Muscle layer of duodenum (tissue), 2 donors: ENCODE measurements around the gene TEC.
"Not testable (repeated sequence)": the region's sequence is repeated elsewhere in the genome, so short reads cannot be mapped to it uniquely, and the experiment has no call there.

ENCODE experiments used
- H3K27ac ChIP-seq: one replicate; pipeline ENCODE4 v1.7.0; 2013; ENCODE audit warnings: mild to moderate bottlenecking, low read length
- H3K27me3 ChIP-seq: one replicate; pipeline ENCODE4 v1.7.0; 2013; ENCODE audit warnings: low read depth, mild to moderate bottlenecking, control low read depth, low read length
- H3K36me3 ChIP-seq, 2 donors: one replicate each; pipeline ENCODE4 v1.7.0; 2013; ENCODE audit warnings: low read length in 2 of 2, control low read depth in 1 of 2, mild to moderate bottlenecking in 1 of 2; ENCODE audit not compliant: insufficient read depth in 2 of 2, control insufficient read depth in 1 of 2
- H3K4me1 ChIP-seq, 2 donors: one replicate each; pipeline ENCODE4 v1.7.0; 2013; ENCODE audit warnings: low read length in 2 of 2, mild to moderate bottlenecking in 2 of 2, control low read depth in 1 of 2, moderate library complexity in 1 of 2; ENCODE audit not compliant: insufficient read depth in 2 of 2, control insufficient read depth in 1 of 2
- H3K4me3 ChIP-seq, 2 donors: one replicate each; pipeline ENCODE4 v1.7.0; 2013; ENCODE audit warnings: low read length in 2 of 2, low read depth in 1 of 2, mild to moderate bottlenecking in 1 of 2
- H3K9me3 ChIP-seq, 2 donors: one replicate each; pipeline ENCODE4 v1.7.0; 2013; ENCODE audit warnings: low read length in 2 of 2, control low read depth in 1 of 2, mild to moderate bottlenecking in 1 of 2; ENCODE audit not compliant: control insufficient read depth in 1 of 2
- donor health status: healthy.

The TEC gene

GRCh38 chr4:48268956-48269860 lies at the start of gene TEC:
Gene TEC (minus strand): TSS chr4:48269838. CDS start chr4:48228614, 41,224 bp downstream.
- Histone ChIP-seq H3K9me3 (no peaks in the 10 kb centered on the region), H3K36me3 (no peaks in the 10 kb centered on the region), H3K27ac (peak within 1 kb of the TSS; percentile 80), H3K27me3 (no peaks in the 10 kb centered on the region), H3K4me1 (no peaks in the 10 kb centered on the region), H3K4me3 (peak within 1 kb of the TSS; percentile 80 to 96)

- no peaks in the 10 kb centered on the region for H3K27me3 ChIP-seq
Observed at GRCh38 chr4:48315728-48316630, 46.3 kb upstream of the TEC start.

DNA sequence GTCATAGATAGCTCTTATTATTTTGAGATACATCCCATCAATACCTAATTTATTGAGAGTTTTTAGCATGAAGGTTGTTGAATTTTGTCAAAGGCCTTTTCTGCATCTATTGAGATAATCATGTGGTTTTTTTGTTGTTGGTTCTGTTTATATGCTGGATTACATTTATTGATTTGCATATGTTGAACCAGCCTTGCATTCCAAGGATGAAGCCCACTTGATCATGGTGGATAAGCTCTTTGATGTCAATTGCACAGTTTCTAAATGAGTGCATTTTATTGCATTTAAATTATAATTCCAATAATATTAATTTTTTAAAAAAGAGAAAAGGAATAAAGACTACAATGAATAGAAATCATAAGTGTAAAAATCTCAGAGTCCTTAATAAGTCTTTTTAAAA lies 45.1 kb upstream of the TEC start:
- not testable (repeated sequence) for H3K9me3 ChIP-seq, H3K36me3 ChIP-seq, H3K4me3 ChIP-seq, H3K4me1 ChIP-seq, H3K27ac ChIP-seq, H3K27me3 ChIP-seq

More at GRCh38 chr4:48315728-48316630, 46.3 kb upstream of the TEC start:
- no peak overlapping the region for H3K4me3 ChIP-seq
- H3K9me3 ChIP-seq, result no peaks in the 10 kb centered on the region
- no peak overlapping the region for H3K27ac ChIP-seq
- H3K4me1 ChIP-seq, result no peaks in the 10 kb centered on the region
- H3K36me3 ChIP-seq, result no peaks in the 10 kb centered on the region

- Histone ChIP-seq H3K4me1 (no peaks in the 10 kb centered on the region), H3K36me3 (no peaks in the 10 kb centered on the region), H3K9me3 (no peaks in the 10 kb centered on the region), H3K27me3 (no peaks in the 10 kb centered on the region), H3K4me3 (no peak overlapping the region), H3K27ac (no peak overlapping the region)
Observed at GRCh38 chr4:48311896-48312295, 42.3 kb upstream of the TEC start.

- H3K9me3 ChIP-seq, result no peaks in the 10 kb centered on the region
- no peaks in the 10 kb centered on the region for H3K4me1 ChIP-seq
- no peaks in the 10 kb centered on the region for H3K27me3 ChIP-seq
- H3K4me3 ChIP-seq, result no peak overlapping the region
- no peak overlapping the region for H3K27ac ChIP-seq
- H3K36me3 ChIP-seq, result no peaks in the 10 kb centered on the region
Observed at GRCh38 chr4:48308901-48309300, 39.3 kb upstream of the TEC start.

- Histone ChIP-seq H3K4me3 (no peak overlapping the region), H3K36me3 (no peaks in the 10 kb centered on the region), H3K9me3 (no peaks in the 10 kb centered on the region), H3K4me1 (no peaks in the 10 kb centered on the region), H3K27ac (no peak overlapping the region), H3K27me3 (no peaks in the 10 kb centered on the region)
Observed at GRCh38 chr4:48307528-48307927, 37.9 kb upstream of the TEC start.

DNA sequence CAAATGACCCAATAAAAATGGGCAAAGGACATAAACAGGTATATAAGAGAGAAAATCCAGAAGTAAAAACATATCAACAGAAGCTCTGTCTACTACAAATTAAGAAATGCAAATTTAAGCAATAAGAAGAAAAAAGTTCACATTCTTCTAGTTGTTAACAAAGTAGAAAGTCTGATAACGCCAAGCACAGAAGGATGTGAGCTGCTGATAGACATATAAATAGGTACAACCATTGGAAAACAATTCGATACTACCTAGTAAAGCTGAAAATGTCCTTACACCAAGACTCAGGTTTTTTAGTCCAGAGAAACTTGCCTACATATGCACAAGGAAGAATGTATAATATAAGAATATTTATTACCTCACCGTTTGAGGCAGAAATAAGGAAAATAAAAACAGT lies 35.9 kb upstream of the TEC start:
- Histone ChIP-seq H3K4me3 (no peak overlapping the region), H3K27ac (no peak overlapping the region), H3K27me3 (no peaks in the 10 kb centered on the region), H3K9me3 (no peaks in the 10 kb centered on the region), H3K36me3 (no peaks in the 10 kb centered on the region), H3K4me1 (no peaks in the 10 kb centered on the region)

DNA sequence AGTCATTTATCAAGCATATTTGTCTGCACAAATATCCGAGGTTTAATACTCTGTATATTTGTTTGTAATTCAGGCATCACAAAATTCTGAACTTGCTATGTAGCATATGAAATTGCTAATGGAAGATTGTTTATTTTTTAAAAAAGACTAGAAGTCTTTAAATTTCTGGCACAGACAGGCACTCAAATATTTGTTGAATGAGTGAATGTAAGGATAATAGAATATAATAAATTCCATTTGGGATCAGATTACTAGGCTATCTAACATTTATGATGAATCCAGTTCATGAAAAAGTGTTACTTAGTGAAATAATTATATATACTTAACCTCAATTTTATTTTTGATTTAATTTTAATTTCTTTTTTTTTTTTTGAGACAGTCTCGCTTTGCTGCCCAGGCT lies 30.4 kb upstream of the TEC start:
- Histone ChIP-seq H3K4me1 (no peaks in the 10 kb centered on the region), H3K27me3 (no peaks in the 10 kb centered on the region), H3K4me3 (no peak overlapping the region), H3K27ac (no peak overlapping the region), H3K36me3 (no peaks in the 10 kb centered on the region), H3K9me3 (no peaks in the 10 kb centered on the region)

- Histone ChIP-seq H3K4me3 (no peak overlapping the region), H3K9me3 (no peaks in the 10 kb centered on the region), H3K27me3 (no peaks in the 10 kb centered on the region), H3K27ac (no peak overlapping the region), H3K36me3 (no peaks in the 10 kb centered on the region), H3K4me1 (no peaks in the 10 kb centered on the region)
Observed at GRCh38 chr4:48299560-48299959, 29.9 kb upstream of the TEC start.

GRCh38 chr4:48297256-48297846 lies 27.7 kb upstream of the TEC start:
- no peak overlapping the region for H3K27ac ChIP-seq
- H3K36me3 ChIP-seq, result no peaks in the 10 kb centered on the region
- H3K4me1 ChIP-seq, result no peaks in the 10 kb centered on the region
- no peaks in the 10 kb centered on the region for H3K9me3 ChIP-seq
- no peak overlapping the region for H3K4me3 ChIP-seq
- no peaks in the 10 kb centered on the region for H3K27me3 ChIP-seq

DNA sequence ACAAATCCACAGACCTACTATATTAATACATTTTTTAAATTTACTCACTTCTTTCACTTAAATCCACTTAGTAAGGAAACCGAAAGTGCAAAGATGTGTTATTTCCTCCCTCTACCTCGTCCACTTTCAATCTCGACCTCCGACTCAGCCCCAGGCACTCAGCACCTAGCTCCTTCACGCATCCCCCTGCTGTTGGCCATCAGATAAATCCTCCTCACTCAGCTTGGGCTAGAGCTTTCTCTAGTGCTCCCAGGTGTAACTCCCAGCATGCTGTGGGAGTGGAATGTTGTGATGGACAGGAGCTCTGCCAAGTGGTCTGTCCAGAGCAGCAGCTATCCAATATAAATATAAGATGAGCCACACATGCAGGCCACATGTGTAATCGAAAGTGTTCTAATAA lies 26.7 kb upstream of the TEC start:
- Histone ChIP-seq H3K4me1 (no peaks in the 10 kb centered on the region), H3K27me3 (no peaks in the 10 kb centered on the region), H3K36me3 (no peaks in the 10 kb centered on the region), H3K27ac (no peak overlapping the region), H3K4me3 (no peak overlapping the region), H3K9me3 (no peaks in the 10 kb centered on the region)
